ENCODE measurements around the gene FHL2.

GRCh38 chr2:105407946-105408743, 9.3 kb upstream of the FHL2 start:
- TF ChIP-seq CTBP1 (IDR thresholded peaks at IDR 0.05; ENCODE audit: borderline replicate concordance) = no peak
- TF ChIP-seq SUZ12 (IDR thresholded peaks at IDR 0.05) = no peak
- TF ChIP-seq FOXM1 (IDR thresholded peaks at IDR 0.05; ENCODE audit: borderline replicate concordance) = no peak
- TF ChIP-seq BHLHE40 (IDR thresholded peaks at IDR 0.05; ENCODE audit: borderline replicate concordance) = no peak
- no peak for TF ChIP-seq PKNOX1 (IDR thresholded peaks at IDR 0.05)
- no peak for TF ChIP-seq FOXA1 (IDR thresholded peaks at IDR 0.05)
- no peak for TF ChIP-seq SP1 (IDR thresholded peaks at IDR 0.05)
- TF ChIP-seq TARDBP (IDR thresholded peaks at IDR 0.05) = no peak
- TF ChIP-seq FOXK2 (IDR thresholded peaks at IDR 0.05) = no peak
- TF ChIP-seq ELF4 (IDR thresholded peaks at IDR 0.05) = no peak
- no peak for TF ChIP-seq HDGF (IDR thresholded peaks at IDR 0.05; ENCODE audit: borderline replicate concordance)
- TF ChIP-seq ARNT (IDR thresholded peaks at IDR 0.05) = no peak
- TF ChIP-seq LEF1 (IDR thresholded peaks at IDR 0.05; ENCODE audit: borderline replicate concordance) = no peak
- TF ChIP-seq NFRKB (IDR thresholded peaks at IDR 0.05) = no peak
